ENCODE results near the gene ITGA3. TPM values are rescaled to one million over a fixed set of nuclear protein-coding genes. Genes with fewer than 3 reads are reported as not detected.

The ITGA3 gene
- total RNA-seq, 1 donor from 2014 or later = 212 TPM

- Histone ChIP-seq H3K9me3 (no peaks in the 10 kb centered on the region), H3K36me3 (no peaks in the 10 kb centered on the region), H3K4me3 (no peak overlapping the region), H3K4me1 (peaks cover 50% of the 10 kb centered on the region), H3K27ac (peak overlapping the region; percentile 96), H3K27me3 (no peaks in the 10 kb centered on the region)
- intact Hi-C loops (cut with DNase I) = no loop called here
- no peak for TF ChIP-seq CTCF (IDR thresholded peaks at IDR 0.05)
- DNase-seq (no peak), ATAC-seq (no peak)
Observed at GRCh38 chr17:50053654-50053960, 2.3 kb upstream of the ITGA3 start.

GRCh38 chr17:50055055-50055425, 870 bp upstream of the ITGA3 start:
- ATAC-seq (peak; percentile 69), DNase-seq (peak; percentile 88)
- no peaks in the 10 kb centered on the region for H3K9me3 ChIP-seq
- H3K27me3 ChIP-seq = no peaks in the 10 kb centered on the region
- peak overlapping the region; percentile 96 for H3K27ac ChIP-seq
- intact Hi-C loops (cut with DNase I) = no loop called here
- H3K4me1 ChIP-seq = peaks cover 64% of the 10 kb centered on the region
- no peak for TF ChIP-seq CTCF (IDR thresholded peaks at IDR 0.05)
- H3K4me3 ChIP-seq = peak overlapping the region; percentile 90
- H3K36me3 ChIP-seq = no peaks in the 10 kb centered on the region

- Histone ChIP-seq H3K36me3 (no peaks in the 10 kb centered on the region), H3K4me1 (peaks cover 70% of the 10 kb centered on the region), H3K9me3 (no peaks in the 10 kb centered on the region), H3K4me3 (peak overlapping the region; percentile 90), H3K27ac (peak overlapping the region; percentile 96), H3K27me3 (no peaks in the 10 kb centered on the region)
- DNase-seq (peak; percentile 86), ATAC-seq (peak; percentile 38)
- intact Hi-C loops (cut with DNase I) = no loop called here
- peak; percentile 38 for TF ChIP-seq CTCF (IDR thresholded peaks at IDR 0.05)
Observed at GRCh38 chr17:50056217-50056960, 479 bp downstream of the ITGA3 start.

- intact Hi-C loops (cut with DNase I) = no loop called here
- no peaks in the 10 kb centered on the region for H3K9me3 ChIP-seq
- peak overlapping the region; percentile 96 for H3K27ac ChIP-seq
- H3K4me3 ChIP-seq = peak overlapping the region; percentile 90
- peaks cover 70% of the 10 kb centered on the region for H3K4me1 ChIP-seq
- H3K36me3 ChIP-seq = no peaks in the 10 kb centered on the region
- H3K27me3 ChIP-seq = no peaks in the 10 kb centered on the region
- ATAC-seq (peak; percentile 0), DNase-seq (no peak)
- TF ChIP-seq CTCF (IDR thresholded peaks at IDR 0.05) = no peak
Observed at GRCh38 chr17:50056961-50057330, 1.0 kb downstream of the ITGA3 start.

GRCh38 chr17:50057521-50057991, 1.6 kb downstream of the ITGA3 start:
- no peaks in the 10 kb centered on the region for H3K27me3 ChIP-seq
- intact Hi-C loops (cut with DNase I) = no loop called here
- H3K4me1 ChIP-seq = peaks cover 70% of the 10 kb centered on the region
- no peak for TF ChIP-seq CTCF (IDR thresholded peaks at IDR 0.05)
- H3K27ac ChIP-seq = peak overlapping the region; percentile 96
- no peaks in the 10 kb centered on the region for H3K9me3 ChIP-seq
- DNase-seq (no peak), ATAC-seq (no peak)
- H3K36me3 ChIP-seq = no peaks in the 10 kb centered on the region
- H3K4me3 ChIP-seq = peak overlapping the region; percentile 90
